RWPE1 (cell line): ENCODE measurements around the gene KANK2.
A peak's percentile ranks its signal among the peaks of the same experiment; 100 is the strongest.
"Not testable (repeated sequence)": the region's sequence is repeated elsewhere in the genome, so short reads cannot be mapped to it uniquely, and the experiment has no call there.

Experiments
- CTCF ChIA-PET: fragments of 350-600 bp; sonication (Branson Sonifier 250); formaldehyde crosslinking; extraction: SDS; loops from one replicate; lab custom pipeline; 2021; lab: Yijun Ruan, JAX
- POLR2A ChIA-PET: fragments of 400-600 bp; formaldehyde crosslinking; extraction: SDS; loops from one replicate; lab custom pipeline; 2020; ENCODE audit warnings: antibody characterized with exemption; ENCODE audit not compliant: low non-redundant PET; lab: Yijun Ruan, JAX
- DNase-seq: peaks from one replicate; pipeline ENCODE4 v3.0.0; 2012; ENCODE audit warnings: low spot score
- H3K27ac ChIP-seq: fragments of 450-650 bp; 2 replicates; pipeline ENCODE4 v1.5.1; 2017
- CTCF ChIP-seq: fragments of 450-650 bp; conservative IDR thresholded peaks from 2 replicates; pipeline ENCODE4 v1.5.1; 2017; ENCODE audit warnings: low read depth, mild to moderate bottlenecking

KANK2 gene

GRCh38 chr19:11187441-11187840 is 9.9 kb downstream of the KANK2 start:
- CTCF ChIA-PET = interaction anchor here (1.2 kb wide), 1 partner anchor 19 kb away, joined by 6 read pairs; no protein-coding TSS in a partner anchor
- no peak for DNase-seq
- H3K27ac ChIP-seq = no peak overlapping the region
- POLR2A ChIA-PET = no interaction called here
- no peak for TF ChIP-seq CTCF

GRCh38 chr19:11182994-11183393 is 14.4 kb downstream of the KANK2 start:
- no peak for TF ChIP-seq CTCF
- H3K27ac ChIP-seq = no peak overlapping the region
- no peak for DNase-seq
- ChIA-PET POLR2A (no interaction called here), CTCF (no interaction called here)

GRCh38 chr19:11181488-11181887 is 15.9 kb downstream of the KANK2 start:
- POLR2A ChIA-PET = interaction anchor here (0.7 kb wide), 1 partner anchor 157 kb away, joined by 3 read pairs; no protein-coding TSS in a partner anchor
- no peak for TF ChIP-seq CTCF
- H3K27ac ChIP-seq = peak overlapping the region; percentile 15; the same call in 1 of the 2 replicates
- CTCF ChIA-PET = no interaction called here
- no peak for DNase-seq

- peak overlapping the region; percentile 40; the same call in 1 of the 2 replicates for H3K27ac ChIP-seq
- POLR2A ChIA-PET, CTCF ChIA-PET, DNase-seq: not testable (repeated sequence)
Measured at GRCh38 chr19:11180975-11181374, 16.4 kb downstream of the KANK2 start.

- CTCF ChIA-PET = interaction anchor here (0.6 kb wide), 1 partner anchor 26 kb away, joined by 4 read pairs; no protein-coding TSS in a partner anchor
Measured at GRCh38 chr19:11180346-11180745, 17.0 kb downstream of the KANK2 start.

GRCh38 chr19:11179716-11180297 is 17.5 kb downstream of the KANK2 start:
- CTCF ChIA-PET = interaction anchor here (0.6 kb wide), 1 partner anchor 25 kb away, joined by 4 read pairs; no protein-coding TSS in a partner anchor
- TF ChIP-seq CTCF = no peak
- no peak for DNase-seq

More at GRCh38 chr19:11180346-11180745, 17.0 kb downstream of the KANK2 start:
- TF ChIP-seq CTCF = no peak
- POLR2A ChIA-PET = no interaction called here
- peak overlapping the region; percentile 40; the same call in 1 of the 2 replicates for H3K27ac ChIP-seq
- DNase-seq = no peak

GRCh38 chr19:11179145-11179465 is 18.2 kb downstream of the KANK2 start:
- peak overlapping the region; percentile 40; the same call in 1 of the 2 replicates for H3K27ac ChIP-seq
- POLR2A ChIA-PET, DNase-seq, CTCF ChIA-PET: not testable (repeated sequence)

More at GRCh38 chr19:11179716-11180297, 17.5 kb downstream of the KANK2 start:
- peak overlapping the region; percentile 40 for H3K27ac ChIP-seq
- POLR2A ChIA-PET = no interaction called here
